ENCODE data around the gene DACT2.
"Not testable (repeated sequence)": the region's sequence is repeated elsewhere in the genome, so short reads cannot be mapped to it uniquely, and the experiment has no call there.

The DACT2 gene

DNA sequence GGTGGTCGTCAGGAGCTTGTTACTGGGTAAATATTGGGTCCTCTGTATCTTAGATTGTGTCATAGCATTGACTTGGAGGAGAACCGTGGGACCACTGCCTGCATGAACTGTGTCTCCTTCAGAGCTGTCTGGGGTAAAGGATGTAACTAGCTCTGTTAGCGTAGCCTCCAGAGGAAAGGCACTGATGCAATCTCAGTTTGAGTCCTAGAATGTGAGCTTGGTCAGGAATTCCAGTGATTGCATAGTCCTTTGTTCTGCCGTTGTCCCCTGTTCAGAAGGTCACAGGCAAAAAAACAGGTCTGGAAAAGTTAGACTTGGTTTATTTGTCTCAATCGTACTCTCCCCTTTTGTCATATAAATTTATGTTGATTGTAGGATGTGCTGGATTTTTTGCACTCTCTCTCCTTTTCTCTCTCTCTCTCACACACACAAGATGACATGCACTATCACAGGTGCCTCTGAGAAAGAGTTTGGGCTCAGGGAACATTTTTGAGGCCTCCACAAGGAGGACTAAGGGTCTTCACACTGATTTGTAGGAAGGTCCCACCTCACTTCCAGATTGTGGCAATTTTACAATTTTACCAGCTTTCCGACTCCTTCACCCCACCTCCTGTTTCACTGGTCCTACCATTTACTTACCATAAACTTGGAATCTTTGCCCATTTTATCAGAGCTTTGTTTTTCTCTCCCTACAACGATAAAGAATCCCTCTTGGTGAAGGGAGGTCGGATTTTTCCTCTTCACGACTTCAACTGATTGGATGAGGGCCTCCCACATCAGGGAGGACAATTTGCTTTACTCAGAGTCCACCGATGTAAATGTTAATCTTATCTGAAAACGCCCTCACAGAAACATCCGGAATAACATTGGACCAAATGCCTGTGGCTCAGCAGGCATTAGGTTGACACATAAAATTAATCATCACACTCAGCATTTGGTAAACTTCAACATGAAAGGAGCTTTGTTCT is 7.0 kb upstream of the DACT2 start:
- in situ Hi-C loops (cut with MboI; ENCODE audit: low sequenced_read_pairs), result no loop called here

DNA sequence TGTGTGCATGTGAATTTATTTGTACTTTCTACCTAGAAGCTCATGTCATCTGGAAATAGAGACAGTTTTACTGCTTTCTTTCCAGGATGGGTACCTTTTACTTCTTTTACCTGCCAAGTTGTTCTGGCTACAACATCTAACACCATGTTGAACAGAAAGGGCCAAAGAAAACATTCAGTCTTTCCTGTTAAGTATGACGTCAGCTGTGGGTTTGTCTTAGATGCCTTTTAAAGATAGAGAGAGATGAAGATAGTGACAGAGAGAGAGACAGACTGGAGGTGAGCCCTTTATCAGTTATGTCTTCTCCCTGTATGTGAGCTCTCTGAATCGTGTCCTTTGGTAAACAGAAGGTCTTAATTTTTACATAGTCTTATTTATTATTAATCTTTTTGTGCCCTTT is 3.4 kb upstream of the DACT2 start:
- in situ Hi-C loops (cut with MboI; ENCODE audit: low sequenced_read_pairs), result no loop called here

DNA sequence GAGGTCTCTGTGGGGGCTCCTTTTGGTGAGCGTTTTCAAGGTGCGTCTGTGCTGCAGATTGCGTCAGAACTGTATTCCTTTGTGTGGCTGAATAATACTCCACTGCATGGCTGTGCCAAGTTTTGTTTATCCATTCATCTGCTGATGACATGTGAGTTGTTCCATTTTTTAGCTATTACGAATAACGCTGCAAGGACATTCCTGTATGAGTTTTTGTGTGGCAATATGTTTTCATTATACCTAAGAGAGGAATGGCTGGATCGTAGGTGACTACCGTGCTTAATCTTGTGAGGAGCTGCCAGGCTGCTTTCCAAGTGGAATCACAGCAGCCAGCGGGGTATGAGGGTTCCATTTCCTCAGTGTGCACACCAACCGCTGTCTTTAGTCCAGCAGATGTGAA is 1.1 kb upstream of the DACT2 start:
- in situ Hi-C loops (cut with MboI; ENCODE audit: low sequenced_read_pairs), result no loop called here

DNA sequence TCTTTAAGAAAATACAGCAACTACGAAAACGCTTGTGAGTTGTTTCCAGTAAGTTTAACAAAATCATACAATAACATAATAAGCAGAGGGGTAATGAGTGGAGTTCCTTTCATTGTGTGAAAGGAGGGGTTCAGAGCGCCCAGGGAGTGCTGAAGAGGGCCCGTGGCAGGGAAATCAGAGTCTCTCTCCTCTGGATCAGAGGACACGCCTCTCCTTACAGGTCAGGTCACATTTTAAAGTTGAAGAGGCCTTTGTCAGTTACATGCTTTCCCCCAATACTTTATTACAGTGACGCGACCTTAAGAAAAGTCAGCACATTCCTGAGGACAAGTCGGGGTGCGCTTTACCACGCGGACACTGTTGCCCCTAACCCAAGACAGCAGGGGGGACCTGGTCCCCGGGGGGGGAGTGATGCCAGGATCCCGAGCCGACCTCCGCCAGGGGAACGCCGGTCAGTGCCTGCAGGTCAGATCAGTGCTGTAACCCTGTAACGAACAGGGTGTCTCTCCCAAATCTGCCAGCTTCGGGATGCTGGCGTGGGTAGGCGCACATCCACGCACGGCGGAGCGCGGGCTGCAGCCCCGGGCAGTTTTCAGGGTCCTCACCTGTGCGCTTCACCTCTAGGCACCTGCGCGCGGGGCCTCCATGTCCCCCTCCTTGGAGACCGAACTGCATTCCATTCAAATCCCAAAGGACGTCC is 848 bp downstream of the DACT2 start:
- in situ Hi-C loops (cut with MboI; ENCODE audit: low sequenced_read_pairs), result no loop called here

DNA sequence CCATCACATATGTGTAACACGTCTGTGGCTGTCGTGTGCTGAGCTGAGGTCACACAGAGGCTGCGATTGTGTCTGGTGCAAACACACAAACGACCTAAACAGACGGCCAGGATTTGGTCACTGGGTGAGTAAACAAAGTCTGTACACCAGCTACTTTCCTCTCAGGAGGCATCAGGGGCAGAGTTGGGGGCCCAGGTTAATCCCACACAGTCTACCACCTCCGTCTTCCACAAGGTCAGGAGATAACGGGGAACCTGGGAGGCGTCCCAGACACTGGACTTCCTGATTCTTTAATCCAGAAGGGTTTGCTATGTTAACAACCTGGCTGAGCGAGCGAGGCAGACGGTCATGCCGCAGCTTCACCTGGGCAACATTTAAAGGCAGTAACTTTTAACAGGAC is 1.5 kb downstream of the DACT2 start:
- in situ Hi-C loops (cut with MboI; ENCODE audit: low sequenced_read_pairs), result no loop called here

DNA sequence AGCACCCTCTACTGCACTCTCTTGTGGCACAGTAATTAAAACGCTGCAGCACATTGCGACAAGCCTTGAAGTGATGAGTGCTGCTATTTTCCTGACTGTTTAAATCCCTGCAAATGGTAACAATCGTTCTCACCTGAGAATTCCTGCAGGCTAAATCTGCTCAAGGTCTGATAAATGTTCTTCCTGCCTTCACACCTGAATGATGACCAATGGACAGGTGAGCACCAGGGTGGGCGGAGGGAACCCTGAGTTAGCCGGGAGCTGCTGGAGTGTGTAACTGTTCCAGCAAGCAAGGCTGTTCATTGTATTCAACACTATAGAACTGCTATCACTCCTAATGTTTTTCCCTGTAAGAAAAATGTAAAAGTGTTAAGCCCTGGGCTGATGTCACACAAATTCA is 4.0 kb downstream of the DACT2 start:
- in situ Hi-C loops (cut with MboI; ENCODE audit: low sequenced_read_pairs), result no loop called here

DNA sequence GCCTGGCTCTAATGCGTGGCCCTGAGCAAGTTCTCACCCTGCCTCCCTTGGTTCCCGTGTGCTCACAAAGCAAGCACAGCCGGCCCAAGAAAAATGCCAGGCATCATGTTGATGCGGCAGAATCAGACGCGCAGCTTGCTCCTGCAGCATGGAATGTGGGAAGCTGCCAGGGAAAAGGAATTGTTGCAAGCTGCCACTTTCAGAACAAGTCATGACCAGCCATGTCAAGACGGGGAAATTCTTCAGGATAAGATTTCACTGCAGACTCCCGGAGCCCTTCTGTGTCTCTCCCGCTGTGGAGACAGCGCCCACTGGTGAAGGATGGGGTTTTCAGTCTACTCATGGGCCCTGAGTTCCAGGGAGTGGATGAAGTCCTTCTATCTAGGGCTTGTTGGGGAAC is 4.6 kb downstream of the DACT2 start:
- in situ Hi-C loops (cut with MboI; ENCODE audit: low sequenced_read_pairs), result no loop called here

DNA sequence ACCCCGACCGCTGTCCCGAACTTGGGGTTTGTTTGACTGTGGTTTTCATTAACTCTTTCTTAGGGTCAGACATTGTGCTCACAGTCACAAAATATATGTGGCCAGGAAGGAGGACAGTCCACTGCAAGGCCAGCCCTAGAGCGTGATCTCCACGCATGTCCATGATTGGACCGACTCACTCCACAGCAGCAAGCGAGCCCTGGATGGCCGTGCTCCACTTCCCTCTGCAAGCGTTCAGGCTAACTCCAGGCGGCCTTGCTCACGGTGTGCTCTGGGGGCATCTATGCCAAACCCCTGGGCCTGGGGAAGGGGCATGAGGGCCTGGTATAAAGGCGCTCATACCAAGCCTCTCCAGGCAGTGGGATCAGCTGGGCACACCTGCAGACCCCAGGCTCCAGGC is 5.6 kb downstream of the DACT2 start:
- in situ Hi-C loops (cut with MboI; ENCODE audit: low sequenced_read_pairs), result no loop called here

DNA sequence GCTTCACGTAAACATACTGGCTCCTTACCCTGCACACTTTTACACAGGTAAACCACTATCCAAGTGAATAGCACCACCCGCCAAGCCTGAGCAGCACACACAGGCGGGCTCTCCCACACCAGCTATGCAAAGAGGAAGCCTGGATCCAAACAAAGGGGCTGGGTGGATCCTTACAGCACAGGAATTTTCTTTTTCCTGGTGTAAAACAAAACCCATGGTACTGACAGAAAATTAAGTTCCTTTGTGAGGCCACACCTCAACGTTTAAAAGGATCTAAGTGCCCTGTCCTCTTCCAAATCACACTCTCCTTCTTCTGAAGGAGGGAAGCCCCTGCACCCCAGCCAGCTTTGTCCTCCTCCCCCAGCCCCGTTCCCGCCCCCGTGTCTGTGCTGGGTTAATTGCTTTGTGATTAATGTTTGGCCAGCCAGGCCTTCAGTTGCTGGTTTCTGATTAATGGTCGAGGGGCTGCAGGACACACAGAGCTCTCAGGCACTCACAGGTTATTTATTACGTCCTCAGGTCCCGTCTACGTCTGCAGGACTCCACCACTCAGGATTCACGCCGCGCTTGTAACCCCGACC is 6.1 kb downstream of the DACT2 start:
- in situ Hi-C loops (cut with MboI; ENCODE audit: low sequenced_read_pairs), result no loop called here

DNA sequence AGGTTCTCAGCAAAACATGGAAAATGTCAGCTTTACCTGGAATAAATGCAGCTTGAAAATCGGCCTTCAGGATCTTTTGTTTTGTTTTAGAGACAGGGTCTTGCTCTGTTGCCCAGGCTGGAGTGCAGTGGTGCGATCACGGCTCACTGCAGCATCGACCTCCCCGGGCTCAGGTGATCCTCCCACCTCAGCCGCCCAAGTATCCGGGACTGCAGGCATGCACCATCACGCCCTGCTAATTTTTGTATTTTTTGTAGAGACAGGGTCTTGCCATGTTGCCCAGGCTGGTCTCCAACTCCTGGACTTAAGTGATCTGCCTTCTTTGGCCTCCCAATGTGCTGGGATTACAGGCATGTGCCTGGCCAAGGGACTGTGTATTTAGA is 7.5 kb downstream of the DACT2 start:
- in situ Hi-C loops (cut with MboI; ENCODE audit: low sequenced_read_pairs), result not testable (repeated sequence)

DNA sequence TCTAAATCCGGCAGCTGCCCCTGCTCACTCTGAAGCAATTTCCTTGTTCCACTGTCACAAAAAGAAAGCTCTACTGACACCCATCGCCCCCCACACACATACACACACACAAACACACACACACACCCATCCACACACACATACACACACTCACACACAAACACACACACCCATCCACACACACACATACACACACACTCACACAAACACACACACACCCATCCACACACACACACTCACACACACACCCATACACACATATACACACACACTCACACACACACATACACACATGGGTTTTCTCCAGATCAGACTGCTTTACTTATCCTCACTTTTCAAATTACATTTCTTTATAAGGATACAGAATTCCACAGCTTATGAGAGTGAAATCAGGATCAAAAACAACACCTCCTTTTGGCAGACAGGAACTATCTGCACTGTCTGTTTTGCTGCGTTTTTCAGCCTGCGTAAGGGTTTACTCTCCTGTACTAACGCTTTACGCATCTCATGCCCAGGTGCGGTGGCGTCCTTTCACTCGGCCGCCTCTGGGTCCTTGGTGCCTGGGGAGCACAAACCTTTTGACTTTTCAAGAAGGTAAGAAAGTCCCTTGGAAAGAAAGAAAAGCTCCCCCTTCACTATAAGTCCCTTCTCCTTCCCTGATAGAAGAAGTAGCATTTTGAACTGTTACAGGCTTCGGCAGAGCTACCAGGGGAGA is 8.0 kb downstream of the DACT2 start:
- in situ Hi-C loops (cut with MboI; ENCODE audit: low sequenced_read_pairs), result no loop called here

DNA sequence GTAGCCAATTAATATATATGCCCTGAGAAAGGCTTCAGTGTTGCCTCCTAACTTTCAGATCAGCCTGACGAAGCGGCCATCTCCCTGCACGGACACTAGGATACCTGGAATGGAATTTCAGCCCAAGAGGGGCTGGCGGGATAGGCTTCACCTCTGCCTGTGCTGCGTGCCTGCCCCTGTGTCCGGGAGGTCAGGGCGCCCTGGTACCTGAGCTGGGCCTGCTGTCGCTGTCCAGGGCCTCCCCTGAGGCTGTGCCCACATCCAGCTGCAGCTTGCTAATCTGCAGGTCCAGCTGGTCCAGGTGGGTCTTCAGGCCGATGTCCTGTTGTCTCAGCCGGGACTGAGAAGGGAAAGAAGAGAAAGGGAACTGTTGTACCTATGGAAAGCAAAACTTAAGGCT is 8.6 kb downstream of the DACT2 start:
- in situ Hi-C loops (cut with MboI; ENCODE audit: low sequenced_read_pairs), result no loop called here

DNA sequence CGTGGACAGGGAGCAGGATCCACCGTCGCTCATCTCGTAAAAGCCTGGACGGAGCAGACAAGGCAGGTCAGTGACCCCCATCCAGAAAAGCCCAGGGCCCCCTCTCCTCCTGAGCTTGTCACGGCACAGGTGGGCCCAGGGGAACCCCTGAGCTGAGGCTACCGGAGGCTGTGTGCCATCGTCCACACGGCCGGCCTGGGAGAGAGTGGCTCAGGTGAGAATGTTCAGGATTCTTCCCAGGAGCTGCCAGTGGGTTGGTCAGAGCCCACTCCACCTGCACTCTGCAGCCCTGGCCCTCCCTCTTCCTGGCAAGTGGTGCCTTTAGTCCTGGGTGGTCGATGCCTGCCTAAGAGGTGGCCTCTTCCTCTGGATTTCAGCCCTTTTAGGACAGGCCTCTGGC is 9.2 kb downstream of the DACT2 start:
- in situ Hi-C loops (cut with MboI; ENCODE audit: low sequenced_read_pairs), result no loop called here

DNA sequence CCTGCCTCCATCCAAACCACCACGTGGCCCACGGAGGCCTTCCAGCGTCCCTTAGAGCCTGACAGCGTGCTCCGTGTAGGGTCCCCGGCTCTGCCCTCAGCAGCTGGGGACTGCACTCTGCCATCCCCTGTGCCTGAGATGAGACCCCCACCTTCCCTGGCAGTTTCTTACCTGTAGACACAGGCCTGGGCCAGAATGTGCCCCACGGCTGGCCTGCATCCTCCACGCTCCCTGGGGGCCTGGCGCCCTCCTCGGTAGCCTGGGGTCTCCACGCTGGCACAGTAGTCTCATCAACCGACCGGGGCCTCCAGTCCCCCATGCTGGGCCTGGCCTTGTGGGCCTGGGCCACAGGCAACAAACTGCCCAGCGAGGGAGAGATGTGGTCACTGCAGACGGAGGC is 9.6 kb downstream of the DACT2 start:
- in situ Hi-C loops (cut with MboI; ENCODE audit: low sequenced_read_pairs), result no loop called here

DNA sequence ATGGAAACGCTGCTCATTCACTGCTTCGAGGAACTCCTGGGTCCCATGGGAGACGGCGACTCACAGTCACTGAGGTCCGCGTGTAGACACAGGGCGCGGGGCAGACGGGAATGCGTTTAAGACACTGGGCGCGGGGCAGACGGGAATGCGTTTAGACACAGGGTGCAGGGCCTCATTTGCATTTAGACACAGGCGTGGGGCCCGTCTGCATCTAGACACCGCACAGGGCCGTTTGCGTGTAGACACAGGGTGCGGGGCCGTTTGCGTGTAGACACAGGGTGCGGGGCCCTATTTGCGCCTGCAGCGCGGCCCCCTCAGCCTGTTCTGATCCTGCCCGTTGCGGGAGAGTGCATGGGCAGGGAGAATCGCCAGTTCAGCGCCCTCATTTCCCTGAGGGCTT is 10.4 kb downstream of the DACT2 start:
- in situ Hi-C loops (cut with MboI; ENCODE audit: low sequenced_read_pairs), result no loop called here

DNA sequence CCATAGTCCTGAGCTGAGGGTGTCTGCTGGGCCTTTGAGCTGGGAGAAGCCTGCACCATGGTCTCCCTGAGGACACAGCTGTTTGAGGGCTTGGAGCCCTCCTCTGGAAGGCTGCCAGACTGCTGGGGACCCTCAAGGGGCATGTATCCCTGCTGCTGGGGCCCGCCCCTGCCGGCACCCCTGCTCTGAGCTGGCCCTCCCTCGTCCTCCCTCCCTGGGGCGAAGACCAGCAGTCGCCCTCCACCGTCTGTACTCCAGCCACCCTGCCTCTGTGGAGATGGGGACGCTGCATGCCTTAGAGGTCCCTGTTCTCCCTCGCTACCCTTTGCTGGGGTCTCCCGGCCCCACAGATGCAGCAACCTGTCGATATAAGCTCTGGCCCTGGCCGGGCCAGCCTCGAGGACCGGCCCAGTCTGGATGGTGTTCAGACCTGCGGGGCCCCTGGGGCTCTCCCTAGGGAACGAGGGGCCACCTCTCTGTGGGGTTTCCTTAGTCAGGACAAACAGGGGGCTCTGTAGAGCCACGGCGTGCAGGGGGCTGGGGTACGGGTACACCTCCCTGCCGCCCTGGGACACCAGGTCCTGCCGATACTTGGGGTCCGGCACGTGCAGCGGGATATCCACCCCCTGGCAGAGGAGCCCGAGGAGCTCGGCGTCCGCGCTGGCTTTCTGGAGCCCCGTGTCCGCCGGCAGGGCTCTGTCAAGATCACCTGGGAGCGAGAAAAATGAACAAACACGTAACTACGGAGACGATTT is 11.0 kb downstream of the DACT2 start:
- in situ Hi-C loops (cut with MboI; ENCODE audit: low sequenced_read_pairs), result no loop called here

DNA sequence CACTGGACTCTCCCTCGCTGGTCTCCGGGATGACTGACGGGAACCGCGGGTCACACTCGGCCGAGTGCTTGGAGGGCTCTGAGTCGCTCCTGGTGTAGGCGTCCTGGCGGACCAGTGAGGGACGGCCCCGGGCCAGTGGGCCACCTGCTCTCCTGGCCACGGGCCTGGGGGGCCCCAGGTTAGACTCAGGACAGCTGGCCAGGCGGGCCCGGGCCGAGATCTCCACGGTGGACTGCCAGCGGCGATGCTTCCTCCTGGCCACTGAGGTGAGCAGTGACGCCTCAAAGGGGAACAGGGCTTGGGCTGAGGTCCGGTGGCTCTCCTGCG is 11.9 kb downstream of the DACT2 start:
- in situ Hi-C loops (cut with MboI; ENCODE audit: low sequenced_read_pairs), result no loop called here

DNA sequence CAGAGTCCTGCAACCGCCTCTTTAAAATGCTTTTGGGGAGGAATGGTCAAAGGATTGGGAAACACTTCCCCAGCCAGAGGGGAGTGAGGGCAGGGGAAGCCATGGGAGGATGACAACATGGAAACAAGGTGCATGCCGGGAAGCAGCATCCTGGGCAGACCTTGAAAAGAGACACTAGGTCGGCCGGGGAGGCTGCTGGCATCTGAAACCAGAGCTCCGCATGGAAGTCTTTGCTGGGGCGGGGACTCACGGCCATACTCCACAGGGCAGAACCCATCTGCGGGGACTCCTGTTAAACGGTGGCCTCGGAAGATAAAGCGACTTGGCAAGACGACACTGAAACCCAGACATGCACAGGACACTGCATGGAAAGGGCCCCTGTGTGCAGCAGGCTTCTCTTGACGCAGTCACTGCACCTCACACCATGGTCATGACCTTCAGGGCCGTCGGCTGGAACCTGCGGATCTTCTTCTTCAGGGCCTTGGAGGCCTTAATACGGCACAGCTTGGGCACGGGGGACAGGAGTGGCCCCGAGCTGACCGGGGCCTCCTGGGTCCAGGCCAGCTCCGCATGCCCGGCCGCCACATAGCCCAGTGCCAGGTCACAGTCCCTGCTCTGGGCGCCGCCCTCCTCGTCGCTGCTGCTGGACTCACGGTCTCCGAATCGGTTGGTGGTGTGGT is 12.4 kb downstream of the DACT2 start:
- in situ Hi-C loops (cut with MboI; ENCODE audit: low sequenced_read_pairs), result no loop called here

DNA sequence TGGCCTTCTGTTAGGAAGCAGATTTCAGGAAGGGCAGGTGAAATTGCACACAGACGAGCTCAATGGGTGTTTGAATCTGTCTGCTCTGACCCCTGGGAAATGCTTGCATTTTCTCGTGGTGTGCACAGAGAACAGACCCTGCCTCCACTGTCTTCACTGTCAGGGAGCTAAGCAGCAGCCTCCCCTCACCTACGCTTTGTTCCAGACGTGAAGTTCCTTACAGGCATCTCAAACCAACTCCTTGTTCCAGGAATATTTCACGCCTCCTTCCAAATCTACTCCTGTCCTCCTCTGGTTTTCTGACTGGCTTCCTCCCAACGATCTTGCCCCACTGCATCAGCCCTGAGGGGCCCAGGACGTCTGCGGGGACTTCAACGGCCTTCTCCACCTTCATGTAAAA is 13.7 kb downstream of the DACT2 start:
- in situ Hi-C loops (cut with MboI; ENCODE audit: low sequenced_read_pairs), result no loop called here

DNA sequence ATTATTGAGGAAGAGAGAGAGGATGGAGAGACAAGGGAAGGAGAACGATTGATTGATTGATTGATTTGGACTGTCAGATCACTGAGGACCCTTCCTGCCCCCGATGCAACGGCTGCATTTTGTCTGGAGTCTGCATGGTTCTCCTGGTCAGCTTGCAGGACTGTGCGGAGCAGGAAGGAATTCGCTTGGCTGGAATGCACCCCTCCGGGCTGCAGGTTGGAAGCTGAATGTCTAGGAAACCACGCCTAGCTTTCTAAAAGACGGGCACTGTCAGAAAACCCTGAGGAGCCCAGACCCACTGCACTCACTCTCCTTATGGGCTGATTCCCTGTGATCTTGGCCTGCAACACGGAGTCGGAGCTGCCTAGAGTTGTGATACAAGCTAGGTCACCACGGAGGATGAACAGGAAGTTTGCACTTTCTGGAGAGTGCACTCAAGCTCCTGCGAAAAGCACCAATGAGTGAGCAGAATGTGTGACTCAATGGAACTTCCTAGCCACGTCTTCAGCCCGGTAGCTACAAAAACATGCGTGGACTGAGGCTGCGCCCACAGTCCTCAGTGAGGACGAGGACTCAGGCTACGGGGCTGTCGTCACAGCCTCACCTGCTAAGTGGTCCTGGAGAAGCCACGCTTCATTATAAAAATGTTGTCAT is 14.4 kb downstream of the DACT2 start:
- in situ Hi-C loops (cut with MboI; ENCODE audit: low sequenced_read_pairs), result no loop called here
